K562 (cell line): ENCODE data around the gene MYBPHL. TPM values are rescaled to one million over a fixed set of nuclear protein-coding genes. Genes with fewer than 3 reads are reported as not detected.

ENCODE experiments used
- BCOR ChIP-seq: fragments of 450-650 bp; IDR thresholded peaks from 2 replicates; pipeline ENCODE4 v1.6.1; 2016
- CREM ChIP-seq: IDR thresholded peaks from 2 replicates; pipeline ENCODE4 v1.6.1; 2014; ENCODE audit warnings: antibody characterized with exemption, low read depth
- HCFC1 ChIP-seq: IDR thresholded peaks from 2 replicates; pipeline ENCODE4 v1.6.1; 2012; ENCODE audit warnings: low read depth, low read length, improper control_type of control experiment
- HDAC2 ChIP-seq: fragments of 450-650 bp; IDR thresholded peaks from 2 replicates; pipeline ENCODE4 v1.6.1; 2016; ENCODE audit warnings: mild to moderate bottlenecking
- HLTF ChIP-seq: fragments of 450-650 bp; IDR thresholded peaks from 2 replicates; pipeline ENCODE4 v1.6.1; 2016
- KAT7 ChIP-seq: sonication (generic); formaldehyde crosslinking; IDR thresholded peaks from 2 replicates; pipeline ENCODE4 v1.8.0; 2022; ENCODE audit warnings: missing genetic modification reagents, mild to moderate bottlenecking, borderline replicate concordance
- NELFE ChIP-seq: IDR thresholded peaks from 2 replicates; pipeline ENCODE4 v1.6.1; 2011; ENCODE audit warnings: mild to moderate bottlenecking; ENCODE audit not compliant: insufficient read depth, insufficient read length
- PRPF4 ChIP-seq: fragments of 200-400 bp; formaldehyde crosslinking; IDR thresholded peaks from one replicate; pipeline ENCODE4 v1.6.1; 2017; ENCODE audit warnings: low read length, low read depth, mild to moderate bottlenecking; ENCODE audit not compliant: insufficient read depth, poor library complexity, severe bottlenecking
- SMARCB1 ChIP-seq: IDR thresholded peaks from 2 replicates; pipeline ENCODE4 v1.6.1; 2011; ENCODE audit warnings: improper control_type of control experiment, low read depth; ENCODE audit not compliant: insufficient read length
- SMARCC2 ChIP-seq: fragments of 450-650 bp; IDR thresholded peaks from 2 replicates; pipeline ENCODE4 v1.6.1; 2017; ENCODE audit warnings: antibody characterized with exemption, moderate library complexity, mild to moderate bottlenecking, low read depth
- TAF15 ChIP-seq: fragments of 200-400 bp; formaldehyde crosslinking; IDR thresholded peaks from 2 replicates; pipeline ENCODE4 v1.6.1; 2017; ENCODE audit warnings: mild to moderate bottlenecking, low read depth, low read length, moderate library complexity
- TEAD1 ChIP-seq, 2 experiments: fragments of 450-650 bp in 1 of 2; sonication (generic) in 1 of 2; formaldehyde crosslinking; IDR thresholded peaks; 2 replicates each; pipeline versions ENCODE4 v1.4.0 to v1.8.0; 2020 to 2022; ENCODE audit warnings: mild to moderate bottlenecking in 2 of 2, missing genetic modification reagents in 1 of 2
- ZNF239 ChIP-seq: fragments of 250-450 bp; sonication (Bioruptor Pico); IDR thresholded peaks from 2 replicates; pipeline ENCODE4 v1.4.0; 2020; ENCODE audit warnings: mild to moderate bottlenecking
- ZNF311 ChIP-seq: fragments of 250-450 bp; sonication (Bioruptor Pico); IDR thresholded peaks from 2 replicates; pipeline ENCODE4 v1.4.0; 2020; ENCODE audit warnings: mild to moderate bottlenecking, moderate library complexity
- ZNF668 ChIP-seq: fragments of 250-450 bp; sonication (Bioruptor Pico); IDR thresholded peaks from 2 replicates; pipeline ENCODE4 v1.8.0; 2022; ENCODE audit warnings: mild to moderate bottlenecking, inconsistent platforms
- polyA plus RNA-seq, 8 experiments: library from polyadenylated mRNA; depleted of rRNA in 4 of 8; stranded (reverse) in 5 of 8; unstranded in 3 of 8; fragments of >200 nt; fragmentation: Nextera tagmentation in 2 of 8; fragmentation: Illumina TruSeq in 1 of 8; extraction: Ambion mirVana in 2 of 8; extraction: Trizol in 1 of 8; gene quantifications; 2 replicates each; pipeline versions ENCODE4 v1.2.1 to v1.2.3, GENCODE V29; 2011 to 2014; ENCODE audit warnings: inconsistent platforms in 1 of 8, missing spikeins in 1 of 8
- total RNA-seq, 7 experiments: library from RNA; depleted of rRNA in 6 of 7; stranded (reverse); fragments of >200 nt in 6 of 7; fragmentation: Illumina TruSeq in 2 of 7; extraction: Trizol in 2 of 7; gene quantifications; 2 replicates each; pipeline versions ENCODE4 v1.2.1 to v1.2.3, GENCODE V29; 2011 to 2021; ENCODE audit warnings: low replicate concordance in 1 of 7
- TF ChIP-seq, protein P1 (sequence below): fragments of 250-450 bp; sonication (Bioruptor Pico); IDR thresholded peaks from 2 replicates; pipeline ENCODE4 v1.9.0; 2021; ENCODE audit warnings: mild to moderate bottlenecking, inconsistent platforms
- TF ChIP-seq, protein P2 (sequence below), 2 experiments: IDR thresholded peaks; 2 replicates each; pipeline ENCODE4 v1.6.1; 2011; ENCODE audit warnings: borderline replicate concordance in 1 of 2, control low read depth in 1 of 2, low read depth in 1 of 2, low read length in 1 of 2, mild to moderate bottlenecking in 1 of 2, mixed read lengths in 1 of 2, moderate library complexity in 1 of 2; ENCODE audit not compliant: insufficient read depth in 1 of 2, insufficient read length in 1 of 2, poor library complexity in 1 of 2, severe bottlenecking in 1 of 2; ENCODE audit errors: extremely low read depth in 1 of 2
- TF ChIP-seq, protein P3 (sequence below), 2 experiments: fragments of 450-650 bp in 1 of 2; sonication (generic) in 1 of 2; formaldehyde crosslinking in 1 of 2; IDR thresholded peaks in 1 of 2; conservative IDR thresholded peaks in 1 of 2; 2 replicates each; pipeline versions ENCODE4 v1.6.1 to v1.8.1; 2016 to 2023; ENCODE audit warnings: mild to moderate bottlenecking in 2 of 2, moderate library complexity in 2 of 2, inconsistent platforms in 1 of 2, missing genetic modification reagents in 1 of 2
- TF ChIP-seq, protein P4 (sequence below): fragments of 250-450 bp; sonication (Bioruptor Pico); IDR thresholded peaks from 2 replicates; pipeline ENCODE4 v1.8.0; 2021; ENCODE audit warnings: moderate library complexity, mild to moderate bottlenecking, inconsistent platforms
- TF ChIP-seq, protein P5 (sequence below): fragments of 450-650 bp; IDR thresholded peaks from 2 replicates; pipeline ENCODE4 v1.7.1; 2018; ENCODE audit warnings: mild to moderate bottlenecking, low read depth; ENCODE audit not compliant: partially characterized antibody

Gene MYBPHL
- total and polyA plus RNA-seq, 9 of the 15 experiments (the other 6 are each of a cell fraction or from before 2014, with no cell fraction given): 0.20 to 1.9 (median 0.33) TPM

DNA sequence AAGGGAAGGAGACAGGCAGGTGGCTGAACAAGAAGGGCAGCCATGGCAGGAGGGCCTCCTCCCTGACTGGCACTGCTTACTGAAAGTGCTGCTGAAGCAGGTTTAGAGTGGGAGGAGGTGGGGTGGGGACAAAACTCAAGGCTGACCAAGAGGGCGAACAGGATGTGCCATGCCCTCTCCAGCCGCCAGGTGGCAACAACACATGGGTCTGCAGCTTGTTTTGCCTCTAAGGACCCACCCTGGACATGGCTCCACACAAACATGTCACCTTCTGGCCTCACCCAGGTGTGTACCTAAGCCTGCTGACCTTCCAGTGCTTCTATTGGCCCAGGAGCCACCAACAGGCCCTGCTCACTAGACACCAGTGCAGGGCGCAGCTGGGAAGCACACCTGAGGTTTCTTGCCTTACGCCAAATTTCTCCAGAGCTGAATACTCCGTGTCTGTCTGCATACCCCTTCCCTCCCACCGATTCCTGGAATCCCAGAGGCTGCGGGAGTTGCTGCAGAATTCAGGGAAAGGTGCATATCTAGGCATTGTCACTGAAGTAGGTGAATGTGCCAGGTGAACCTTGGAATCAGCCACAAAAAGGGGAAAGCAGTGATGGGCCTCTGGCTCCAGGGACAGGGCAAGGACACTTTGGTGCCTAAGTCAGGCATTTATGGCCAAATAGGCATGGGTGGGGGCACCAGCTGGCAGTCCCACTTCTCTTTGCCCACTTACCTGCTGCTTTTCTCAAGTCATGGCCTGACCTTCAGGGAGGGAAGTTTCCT lies 29.2 kb downstream of the MYBPHL start (continued):
- TF ChIP-seq, protein P1, sequence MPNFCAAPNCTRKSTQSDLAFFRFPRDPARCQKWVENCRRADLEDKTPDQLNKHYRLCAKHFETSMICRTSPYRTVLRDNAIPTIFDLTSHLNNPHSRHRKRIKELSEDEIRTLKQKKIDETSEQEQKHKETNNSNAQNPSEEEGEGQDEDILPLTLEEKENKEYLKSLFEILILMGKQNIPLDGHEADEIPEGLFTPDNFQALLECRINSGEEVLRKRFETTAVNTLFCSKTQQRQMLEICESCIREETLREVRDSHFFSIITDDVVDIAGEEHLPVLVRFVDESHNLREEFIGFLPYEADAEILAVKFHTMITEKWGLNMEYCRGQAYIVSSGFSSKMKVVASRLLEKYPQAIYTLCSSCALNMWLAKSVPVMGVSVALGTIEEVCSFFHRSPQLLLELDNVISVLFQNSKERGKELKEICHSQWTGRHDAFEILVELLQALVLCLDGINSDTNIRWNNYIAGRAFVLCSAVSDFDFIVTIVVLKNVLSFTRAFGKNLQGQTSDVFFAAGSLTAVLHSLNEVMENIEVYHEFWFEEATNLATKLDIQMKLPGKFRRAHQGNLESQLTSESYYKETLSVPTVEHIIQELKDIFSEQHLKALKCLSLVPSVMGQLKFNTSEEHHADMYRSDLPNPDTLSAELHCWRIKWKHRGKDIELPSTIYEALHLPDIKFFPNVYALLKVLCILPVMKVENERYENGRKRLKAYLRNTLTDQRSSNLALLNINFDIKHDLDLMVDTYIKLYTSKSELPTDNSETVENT (CRISPR knock-in tag): peak; percentile 37; the same call in 1 of the 2 replicates
- TF ChIP-seq TAF15 (no peak), ZNF311 (no peak), ZNF239 (no peak), HCFC1 (no peak), SMARCB1 (no peak), BCOR (no peak), NELFE (no peak), KAT7 (CRISPR knock-in tag) (no peak), SMARCC2 (no peak), PRPF4 (no peak), CREM (peak; percentile 74), HLTF (no peak; the same call in 1 of the 2 replicates), ZNF668 (CRISPR knock-in tag) (no peak), HDAC2 (peak; percentile 33; the same call in 1 of the 2 replicates), TEAD1 (CRISPR knock-in tag; IDR thresholded peaks at IDR 0.05) (no peak)
- TF ChIP-seq, protein P2, sequence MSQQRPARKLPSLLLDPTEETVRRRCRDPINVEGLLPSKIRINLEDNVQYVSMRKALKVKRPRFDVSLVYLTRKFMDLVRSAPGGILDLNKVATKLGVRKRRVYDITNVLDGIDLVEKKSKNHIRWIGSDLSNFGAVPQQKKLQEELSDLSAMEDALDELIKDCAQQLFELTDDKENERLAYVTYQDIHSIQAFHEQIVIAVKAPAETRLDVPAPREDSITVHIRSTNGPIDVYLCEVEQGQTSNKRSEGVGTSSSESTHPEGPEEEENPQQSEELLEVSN (IDR thresholded peaks at IDR 0.05; ENCODE audit: borderline replicate concordance in 1 of 2, extremely low read depth in 1 of 2, insufficient read depth in 1 of 2, insufficient read length in 1 of 2, low read depth in 1 of 2, low read length in 1 of 2, poor library complexity in 1 of 2, severe bottlenecking in 1 of 2): no peak
- TF ChIP-seq, protein P3, sequence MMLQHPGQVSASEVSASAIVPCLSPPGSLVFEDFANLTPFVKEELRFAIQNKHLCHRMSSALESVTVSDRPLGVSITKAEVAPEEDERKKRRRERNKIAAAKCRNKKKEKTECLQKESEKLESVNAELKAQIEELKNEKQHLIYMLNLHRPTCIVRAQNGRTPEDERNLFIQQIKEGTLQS (IDR thresholded peaks at IDR 0.05): no peak
- TF ChIP-seq, protein P3 (CRISPR knock-in tag; conservative IDR thresholded peaks at IDR 0.05): no peak
- TF ChIP-seq, protein P4, sequence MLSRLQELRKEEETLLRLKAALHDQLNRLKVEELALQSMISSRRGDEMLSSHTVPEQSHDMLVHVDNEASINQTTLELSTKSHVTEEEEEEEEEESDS: no peak
- TF ChIP-seq, protein P5, sequence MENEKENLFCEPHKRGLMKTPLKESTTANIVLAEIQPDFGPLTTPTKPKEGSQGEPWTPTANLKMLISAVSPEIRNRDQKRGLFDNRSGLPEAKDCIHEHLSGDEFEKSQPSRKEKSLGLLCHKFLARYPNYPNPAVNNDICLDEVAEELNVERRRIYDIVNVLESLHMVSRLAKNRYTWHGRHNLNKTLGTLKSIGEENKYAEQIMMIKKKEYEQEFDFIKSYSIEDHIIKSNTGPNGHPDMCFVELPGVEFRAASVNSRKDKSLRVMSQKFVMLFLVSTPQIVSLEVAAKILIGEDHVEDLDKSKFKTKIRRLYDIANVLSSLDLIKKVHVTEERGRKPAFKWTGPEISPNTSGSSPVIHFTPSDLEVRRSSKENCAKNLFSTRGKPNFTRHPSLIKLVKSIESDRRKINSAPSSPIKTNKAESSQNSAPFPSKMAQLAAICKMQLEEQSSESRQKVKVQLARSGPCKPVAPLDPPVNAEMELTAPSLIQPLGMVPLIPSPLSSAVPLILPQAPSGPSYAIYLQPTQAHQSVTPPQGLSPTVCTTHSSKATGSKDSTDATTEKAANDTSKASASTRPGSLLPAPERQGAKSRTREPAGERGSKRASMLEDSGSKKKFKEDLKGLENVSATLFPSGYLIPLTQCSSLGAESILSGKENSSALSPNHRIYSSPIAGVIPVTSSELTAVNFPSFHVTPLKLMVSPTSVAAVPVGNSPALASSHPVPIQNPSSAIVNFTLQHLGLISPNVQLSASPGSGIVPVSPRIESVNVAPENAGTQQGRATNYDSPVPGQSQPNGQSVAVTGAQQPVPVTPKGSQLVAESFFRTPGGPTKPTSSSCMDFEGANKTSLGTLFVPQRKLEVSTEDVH: no peak
